T-helper 1 cell (primary cell): ENCODE results near the gene MS4A10.
"Not testable (repeated sequence)": the region's sequence is repeated elsewhere in the genome, so short reads cannot be mapped to it uniquely, and the experiment has no call there.

Experiments
- DNase-seq, 5 donors: peaks; one replicate each; pipeline ENCODE4 v3.0.0-alpha.2; 2012 to 2020
- total RNA-seq, 4 donors: gene quantifications; one replicate each; lab custom pipeline; 2026; lab: John Stamatoyannopoulos, UW

MS4A10 gene
- 0 reads per million in 4 donors for total RNA-seq

- DNase-seq, result no peak
Measured at GRCh38 chr11:60785136-60785535, at the start of gene MS4A10. Gene MS4A10 (plus strand): TSS chr11:60785333. CDS start chr11:60790336, 5,003 bp downstream.

- DNase-seq, result no peak
Measured at GRCh38 chr11:60739114-60739513, 46.0 kb upstream of the MS4A10 start.

GRCh38 chr11:60740573-60740972, 44.6 kb upstream of the MS4A10 start:
- DNase-seq, result no peak

GRCh38 chr11:60741421-60741820, 43.7 kb upstream of the MS4A10 start:
- no peak for DNase-seq

GRCh38 chr11:60743058-60743457, 42.1 kb upstream of the MS4A10 start:
- DNase-seq, result no peak

- DNase-seq, result no peak
Measured at GRCh38 chr11:60744114-60744513, 41.0 kb upstream of the MS4A10 start.

GRCh38 chr11:60747359-60747873, 37.7 kb upstream of the MS4A10 start:
- DNase-seq, result no peak

GRCh38 chr11:60748225-60748624, 36.9 kb upstream of the MS4A10 start:
- no peak for DNase-seq

GRCh38 chr11:60748821-60749220, 36.3 kb upstream of the MS4A10 start:
- DNase-seq, result no peak

GRCh38 chr11:60750911-60751310, 34.2 kb upstream of the MS4A10 start:
- no peak for DNase-seq

- no peak for DNase-seq
Measured at GRCh38 chr11:60753309-60753708, 31.8 kb upstream of the MS4A10 start.

GRCh38 chr11:60754887-60755286, 30.2 kb upstream of the MS4A10 start:
- no peak for DNase-seq

GRCh38 chr11:60756307-60757032, 28.7 kb upstream of the MS4A10 start, which contains the start of gene MS4A15:
Gene MS4A15 (plus strand): TSS chr11:60756867. CDS start chr11:60763734, 6,867 bp downstream.
- peak in 1 of 5 donors; percentile 9 for DNase-seq

GRCh38 chr11:60757231-60757800, 27.8 kb upstream of the MS4A10 start:
- DNase-seq, result no peak

GRCh38 chr11:60758671-60759070, 26.5 kb upstream of the MS4A10 start:
- DNase-seq, result not testable (repeated sequence)

GRCh38 chr11:60759438-60760225, 25.5 kb upstream of the MS4A10 start:
- not testable (repeated sequence) for DNase-seq

GRCh38 chr11:60761436-60762190, 23.5 kb upstream of the MS4A10 start:
- DNase-seq, result no peak

GRCh38 chr11:60762851-60763691, 22.1 kb upstream of the MS4A10 start:
- no peak for DNase-seq

- no peak for DNase-seq
Measured at GRCh38 chr11:60763692-60764369, 21.3 kb upstream of the MS4A10 start.

- DNase-seq, result no peak
Measured at GRCh38 chr11:60764879-60765278, 20.3 kb upstream of the MS4A10 start.

GRCh38 chr11:60765355-60765754, 19.8 kb upstream of the MS4A10 start:
- DNase-seq, result no peak
